ENCODE results near the gene HIF3A.

Gene HIF3A

DNA sequence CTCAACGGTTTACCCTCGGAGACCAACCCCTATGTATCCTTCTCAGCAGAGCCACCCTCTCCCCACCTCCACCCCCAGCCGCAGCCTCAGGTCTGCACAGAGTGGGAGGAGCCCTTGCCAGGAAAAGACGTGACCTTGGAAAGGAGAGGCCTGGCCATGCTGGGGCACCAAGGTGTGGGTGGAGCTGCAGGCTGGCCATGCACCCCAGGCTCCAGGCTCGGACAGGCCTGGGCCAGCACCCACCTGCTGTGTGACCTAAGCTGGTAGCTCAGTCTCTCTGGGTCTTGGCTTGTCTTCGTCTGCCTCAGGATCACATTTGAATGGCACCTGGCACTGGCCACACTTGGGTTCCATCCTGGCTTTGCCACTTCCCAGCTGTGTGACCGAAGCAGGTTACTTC lies 87.0 kb downstream of the HIF3A start:
- DNase-seq (ENCODE audit: low read depth in 3 of 3) = no peak

DNA sequence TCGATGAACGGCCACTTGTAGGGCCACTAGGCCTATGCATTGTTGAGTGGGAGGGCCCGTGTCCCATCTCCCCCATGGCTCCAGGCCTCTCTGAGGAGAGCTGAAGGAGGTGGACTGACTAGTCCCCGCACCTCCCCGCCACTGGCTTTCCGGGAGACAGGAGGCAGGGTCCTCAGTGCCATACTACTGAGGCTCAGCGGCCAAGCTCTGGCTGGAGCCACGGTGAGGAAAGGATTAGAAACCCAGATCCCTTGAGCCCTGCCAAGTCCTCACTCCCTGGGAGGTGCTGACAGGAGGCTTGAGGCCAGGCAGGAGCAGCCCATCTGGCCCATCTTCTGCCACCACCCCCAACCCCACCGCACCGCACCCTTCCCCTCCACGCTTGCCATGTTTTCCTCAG lies 87.6 kb downstream of the HIF3A start:
- DNase-seq (ENCODE audit: low read depth in 3 of 3) = no peak

DNA sequence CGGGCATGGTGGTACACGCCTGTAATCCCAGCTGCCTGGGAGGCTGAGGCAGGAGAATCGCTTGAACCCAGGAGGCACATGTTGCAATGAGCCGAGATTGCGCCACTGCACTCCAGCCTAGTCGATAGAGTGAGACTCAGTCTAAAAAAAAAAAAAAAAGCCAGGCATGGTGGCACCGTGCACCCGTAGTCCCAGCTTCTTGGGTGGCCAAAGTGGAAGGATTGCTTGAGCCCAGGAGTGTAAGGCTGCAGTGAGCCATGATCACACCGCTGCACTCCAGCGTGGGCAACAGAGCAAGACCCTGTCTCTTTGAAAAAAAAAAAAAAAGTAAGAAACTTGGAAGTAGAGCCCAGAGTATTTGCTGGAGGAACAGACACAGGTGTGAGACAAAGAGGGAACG lies 88.8 kb downstream of the HIF3A start:
- DNase-seq (ENCODE audit: low read depth in 3 of 3) = no peak

DNA sequence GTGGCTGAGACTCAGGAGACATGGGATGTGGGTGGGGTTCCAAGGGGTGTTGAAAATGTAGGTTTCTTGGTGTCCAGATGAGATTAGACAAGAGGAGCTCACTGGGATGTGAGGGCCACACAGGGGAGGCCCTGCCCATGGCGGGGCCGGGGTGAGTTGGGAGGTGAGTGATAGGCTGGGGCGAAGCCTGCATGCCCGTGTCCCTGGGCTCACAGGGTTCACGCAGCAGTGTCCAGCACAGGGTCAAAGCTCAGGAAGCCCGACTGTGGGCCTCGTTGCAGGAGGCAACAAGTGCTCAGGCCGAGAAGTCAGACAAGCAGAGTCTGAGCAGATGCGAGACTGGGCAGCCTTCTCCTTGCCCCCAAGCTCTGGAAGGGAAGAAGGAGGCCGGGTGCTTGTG lies 89.3 kb downstream of the HIF3A start:
- no peak for DNase-seq (ENCODE audit: low read depth in 3 of 3)

DNA sequence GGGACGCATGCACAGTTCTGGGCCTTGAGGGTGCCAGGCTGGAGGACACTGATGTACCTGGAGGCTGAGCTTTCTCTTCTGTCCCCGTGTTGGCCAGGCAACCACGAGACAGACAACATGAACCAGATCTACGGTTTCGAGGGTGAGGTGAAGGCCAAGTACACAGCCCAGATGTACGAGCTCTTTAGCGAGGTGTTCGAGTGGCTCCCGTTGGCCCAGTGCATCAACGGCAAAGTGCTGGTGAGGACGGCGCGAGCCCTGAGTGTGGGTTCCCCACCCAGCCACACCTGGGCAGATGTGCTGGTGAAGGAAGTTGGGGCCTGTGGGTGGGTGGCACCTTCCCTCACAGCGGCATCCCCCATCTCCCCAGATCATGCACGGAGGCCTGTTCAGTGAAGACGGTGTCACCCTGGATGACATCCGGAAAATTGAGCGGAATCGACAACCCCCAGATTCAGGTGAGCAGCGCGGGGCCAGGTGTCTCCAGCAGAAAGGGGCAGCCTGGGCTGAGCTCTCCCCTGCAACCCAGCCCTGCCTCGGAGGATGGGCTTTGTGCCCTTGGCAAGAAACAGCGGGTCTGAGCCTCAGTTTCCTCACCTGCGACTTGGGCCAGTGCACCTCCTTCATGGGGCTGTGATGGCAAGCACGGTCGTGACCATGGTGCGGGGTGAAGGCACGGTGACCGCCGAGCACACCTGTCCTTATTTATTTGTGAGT lies 90.3 kb downstream of the HIF3A start:
- no peak for DNase-seq (ENCODE audit: low read depth in 3 of 3)

DNA sequence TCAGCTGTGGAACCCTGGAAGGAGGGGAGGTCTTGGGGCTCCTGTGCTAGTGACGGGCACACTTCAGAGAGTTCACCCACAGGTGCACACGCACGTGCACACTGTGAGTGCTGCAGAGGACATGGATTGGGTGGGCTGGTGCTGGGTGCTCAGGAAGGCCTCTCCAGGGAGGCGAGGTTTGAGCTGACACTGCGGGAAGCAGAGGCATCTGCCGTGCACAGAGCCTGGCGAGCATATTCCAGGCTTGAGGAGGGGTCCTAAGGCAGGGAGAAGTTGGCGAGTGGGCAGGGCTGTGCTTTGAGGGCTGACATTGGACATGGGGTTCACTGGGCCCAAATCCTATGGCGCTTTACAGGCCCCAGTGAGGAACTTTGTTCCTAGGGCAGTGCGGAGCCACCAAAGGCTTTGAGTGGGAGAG lies 90.9 kb downstream of the HIF3A start:
- no peak for DNase-seq (ENCODE audit: low read depth in 3 of 3)

DNA sequence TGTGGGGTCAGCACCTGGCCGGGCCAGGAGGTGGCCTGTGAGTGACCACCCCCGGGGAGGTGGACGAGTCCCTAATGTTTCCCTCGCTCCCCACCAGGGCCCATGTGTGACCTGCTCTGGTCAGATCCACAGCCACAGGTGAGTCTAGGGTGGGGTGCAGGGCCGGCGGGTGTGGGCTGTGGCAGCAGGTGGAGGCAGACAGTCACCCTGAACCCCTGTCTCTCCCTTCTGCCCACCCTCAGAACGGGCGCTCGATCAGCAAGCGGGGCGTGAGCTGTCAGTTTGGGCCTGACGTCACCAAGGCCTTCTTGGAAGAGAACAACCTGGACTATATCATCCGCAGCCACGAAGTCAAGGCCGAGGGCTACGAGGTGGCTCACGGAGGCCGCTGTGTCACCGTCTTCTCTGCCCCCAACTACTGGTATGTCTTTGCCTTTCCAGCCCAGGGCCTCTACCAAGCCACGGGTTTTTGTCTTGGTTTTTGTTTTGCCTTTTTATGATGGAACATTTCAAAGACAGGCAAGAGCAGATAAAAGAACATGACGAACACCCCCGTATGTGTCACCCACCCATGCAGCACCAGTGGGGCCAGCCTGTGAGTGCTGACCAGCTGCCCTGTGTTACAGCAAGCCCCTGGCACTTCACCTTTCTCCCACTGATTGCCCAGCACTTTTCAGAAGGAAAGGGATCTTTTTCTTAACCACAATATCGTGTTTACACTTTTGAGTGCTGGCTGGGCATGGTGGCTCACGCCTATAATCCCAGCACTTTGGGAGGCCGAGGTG lies 91.7 kb downstream of the HIF3A start:
- no peak for DNase-seq (ENCODE audit: low read depth in 3 of 3)

DNA sequence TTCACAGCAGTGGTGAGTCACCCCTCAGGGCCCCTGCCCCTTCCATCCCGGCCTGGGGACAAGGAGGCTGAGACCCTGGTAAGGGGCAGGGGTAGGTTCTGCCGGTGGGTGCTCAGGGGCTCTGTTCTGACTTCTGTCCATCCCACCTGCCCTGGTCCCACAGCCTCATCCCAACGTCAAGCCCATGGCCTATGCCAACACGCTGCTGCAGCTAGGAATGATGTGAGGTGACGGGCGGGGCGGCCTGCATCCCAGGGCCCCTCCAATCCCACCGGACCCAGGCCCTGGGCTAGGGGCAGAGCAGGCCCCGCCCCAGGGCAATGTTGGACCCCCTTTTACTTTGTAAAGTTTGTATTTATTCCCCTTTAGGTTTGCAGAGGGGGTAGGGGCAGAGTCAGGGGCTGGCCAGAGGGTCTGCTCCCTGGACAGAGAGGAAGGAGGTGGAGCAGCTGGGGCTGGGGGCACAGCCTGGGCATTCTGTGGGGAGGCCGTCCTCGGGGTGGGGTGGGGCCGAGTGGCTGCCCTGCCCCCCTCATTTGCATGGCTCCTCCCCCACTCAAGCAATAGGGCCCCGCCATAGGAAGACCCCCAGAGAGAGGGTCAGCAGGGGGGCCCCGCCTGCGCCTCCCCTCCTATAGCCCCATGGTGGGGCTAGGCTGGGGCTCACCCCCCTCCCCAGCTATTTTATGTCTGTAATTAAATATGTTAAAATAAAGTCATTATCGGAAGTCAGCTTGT lies 93.4 kb downstream of the HIF3A start:
- DNase-seq (ENCODE audit: low read depth in 3 of 3) = no peak

DNA sequence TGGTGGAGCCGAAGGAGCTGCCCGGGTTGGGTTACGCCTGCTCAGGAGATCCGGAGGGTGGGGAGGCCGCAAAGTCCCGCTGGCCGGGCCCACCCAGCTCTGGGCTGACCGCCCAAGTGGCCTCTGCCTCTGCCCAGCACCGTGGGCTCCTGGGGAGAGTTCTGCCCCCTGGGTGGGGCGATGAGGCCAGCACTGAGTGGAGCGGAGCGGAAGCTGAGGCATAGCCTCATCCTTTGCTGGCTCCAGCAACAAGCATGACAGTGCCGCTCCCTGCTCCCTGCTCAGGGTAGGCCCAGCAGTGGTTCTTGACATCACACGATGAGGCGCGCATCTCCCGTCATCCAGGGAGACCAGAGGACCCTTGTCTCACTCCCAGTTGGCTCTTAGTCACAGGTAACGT lies 94.0 kb downstream of the HIF3A start:
- no peak for DNase-seq (ENCODE audit: low read depth in 3 of 3)

DNA sequence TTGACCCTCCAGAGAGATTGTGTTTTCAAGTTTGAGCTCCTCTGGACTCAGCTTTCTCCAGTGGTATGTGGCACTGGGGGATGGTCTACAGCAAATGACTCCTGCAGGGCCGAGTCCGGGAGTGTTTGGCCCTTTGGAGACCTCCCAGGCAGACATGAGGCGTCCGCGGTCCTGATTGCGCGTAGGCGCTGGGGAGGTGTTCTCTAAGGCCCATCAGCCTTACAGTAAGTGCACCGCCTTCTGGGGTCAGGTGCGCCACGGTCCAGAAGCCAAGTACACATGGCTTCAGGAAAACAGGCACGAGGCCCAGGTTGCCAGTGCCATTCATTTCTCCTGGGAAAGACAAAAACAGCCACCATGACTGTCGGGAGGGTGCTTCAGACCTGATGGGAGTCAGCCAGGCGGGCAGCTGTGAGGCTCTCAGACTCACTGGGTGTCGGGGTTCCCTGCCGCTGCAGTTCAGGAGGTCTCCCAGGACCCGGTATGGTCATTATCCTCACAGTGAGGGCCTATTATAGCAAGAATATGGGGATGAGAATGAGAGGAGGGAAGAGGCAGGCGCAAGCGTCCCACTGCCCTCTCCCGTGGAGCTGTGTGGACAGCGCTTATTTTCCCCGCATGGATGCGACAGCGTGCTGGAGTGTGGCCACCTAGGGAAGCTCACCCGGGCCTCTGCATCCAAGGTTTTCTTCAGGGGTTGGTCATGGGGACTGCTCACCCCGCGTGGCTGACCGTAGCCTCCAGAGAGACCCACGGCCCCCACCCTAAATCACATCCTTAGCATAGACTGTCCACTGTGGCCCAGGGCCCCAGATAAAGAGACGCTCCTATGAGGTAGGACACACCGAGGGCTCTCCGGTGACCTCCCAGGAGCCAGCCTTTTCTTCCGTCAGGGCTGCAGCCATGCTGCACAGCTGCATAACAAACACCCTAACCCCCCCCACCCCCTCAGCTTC lies 94.7 kb downstream of the HIF3A start:
- no peak for DNase-seq (ENCODE audit: low read depth in 3 of 3)

DNA sequence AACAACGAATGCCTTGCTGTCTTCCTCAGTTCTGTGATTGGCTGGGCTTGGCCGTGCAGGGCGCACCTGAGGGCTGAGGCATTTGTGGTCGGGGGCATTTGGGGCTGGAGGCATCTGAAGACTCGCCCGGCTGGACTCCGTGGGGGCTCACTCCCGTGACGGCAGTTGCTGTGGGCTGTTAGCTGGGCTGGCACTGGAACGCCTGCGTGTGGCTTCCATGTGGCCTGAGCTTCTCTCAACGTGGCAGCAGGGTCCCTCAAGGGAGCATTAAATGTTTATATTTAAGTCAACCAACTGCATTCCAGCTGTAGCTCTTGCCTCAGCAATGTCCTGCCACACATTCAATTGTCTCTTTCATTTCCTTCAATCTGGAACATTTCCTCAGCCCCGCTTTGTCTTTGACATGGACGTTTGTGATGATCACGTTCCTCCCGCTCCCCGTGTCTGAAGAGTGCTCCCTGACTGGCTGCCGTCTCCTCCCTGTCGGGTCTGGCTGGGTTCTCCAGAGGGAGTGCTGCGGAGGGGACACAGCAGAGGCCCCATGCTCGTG lies 95.5 kb downstream of the HIF3A start:
- no peak for DNase-seq (ENCODE audit: low read depth in 3 of 3)

DNA sequence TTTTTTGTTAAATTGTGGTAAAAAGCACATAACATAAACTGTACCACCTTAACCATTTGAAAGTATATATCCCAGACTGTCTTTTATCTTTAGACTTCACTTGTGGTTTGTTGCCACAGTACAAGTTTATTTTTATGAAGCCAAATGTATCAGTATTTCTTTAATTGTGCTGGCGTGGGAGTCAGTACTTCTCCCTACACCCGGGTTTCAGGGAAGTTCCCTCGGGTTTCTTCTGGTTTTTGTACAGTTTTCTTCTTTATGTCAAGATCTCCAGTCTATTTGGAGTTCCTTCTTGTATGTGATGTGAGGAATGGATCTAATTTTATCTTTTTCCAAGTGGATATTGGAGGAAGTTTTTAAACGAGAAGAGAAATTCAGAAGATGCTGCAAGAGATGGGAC lies 96.0 kb downstream of the HIF3A start:
- DNase-seq (ENCODE audit: low read depth in 3 of 3) = no peak

Data from stimulated activated CD4-positive, alpha-beta T cell treated with anti-CD3 and anti-CD28 coated beads, TNF-alpha, amount 100 ng/mL, for 24 hours (primary cell).